Peyer's patch (tissue), 4 donors: ENCODE results near the gene ZC3H15.

Experiments
- POLR2A ChIP-seq, 2 donors: fragments of 450-650 bp; IDR thresholded peaks; one replicate each; pipeline ENCODE4 v1.5.1; 2017; ENCODE audit warnings: antibody characterized with exemption in 2 of 2, mild to moderate bottlenecking in 2 of 2, moderate library complexity in 2 of 2
- TF ChIP-seq, protein P1 (sequence below), 6 experiments: fragments of 450-650 bp in 4 of 6; fragments of 200-600 bp in 2 of 6; sonication (generic) in 1 of 6; IDR thresholded peaks; one replicate each; pipeline ENCODE4 v1.5.1; 2017 to 2019; ENCODE audit warnings: antibody characterized with exemption in 6 of 6, mild to moderate bottlenecking in 3 of 6, moderate library complexity in 1 of 6

DNA sequence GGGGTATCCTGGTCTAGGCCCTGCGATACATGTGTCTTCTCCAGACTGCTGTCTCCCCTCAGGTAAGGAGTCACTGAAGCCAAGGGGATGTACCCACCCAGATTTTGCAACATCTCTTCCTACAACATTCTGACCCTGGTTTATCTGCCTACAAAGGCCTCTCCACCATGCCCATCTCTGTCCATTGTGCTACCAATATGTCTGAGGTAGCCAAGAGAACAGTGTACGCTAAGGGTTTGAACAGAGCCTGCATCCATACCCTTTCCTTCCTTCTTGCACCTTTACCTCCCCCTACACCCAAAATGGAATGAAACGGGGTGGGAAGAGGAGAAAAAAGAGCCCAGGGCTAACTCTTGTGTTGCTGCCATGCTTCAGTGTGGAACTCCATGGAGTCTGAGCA, 11.9 kb downstream of the ZC3H15 start:
- TF ChIP-seq POLR2A (IDR thresholded peaks at IDR 0.05) = no peak
- TF ChIP-seq, protein P1, sequence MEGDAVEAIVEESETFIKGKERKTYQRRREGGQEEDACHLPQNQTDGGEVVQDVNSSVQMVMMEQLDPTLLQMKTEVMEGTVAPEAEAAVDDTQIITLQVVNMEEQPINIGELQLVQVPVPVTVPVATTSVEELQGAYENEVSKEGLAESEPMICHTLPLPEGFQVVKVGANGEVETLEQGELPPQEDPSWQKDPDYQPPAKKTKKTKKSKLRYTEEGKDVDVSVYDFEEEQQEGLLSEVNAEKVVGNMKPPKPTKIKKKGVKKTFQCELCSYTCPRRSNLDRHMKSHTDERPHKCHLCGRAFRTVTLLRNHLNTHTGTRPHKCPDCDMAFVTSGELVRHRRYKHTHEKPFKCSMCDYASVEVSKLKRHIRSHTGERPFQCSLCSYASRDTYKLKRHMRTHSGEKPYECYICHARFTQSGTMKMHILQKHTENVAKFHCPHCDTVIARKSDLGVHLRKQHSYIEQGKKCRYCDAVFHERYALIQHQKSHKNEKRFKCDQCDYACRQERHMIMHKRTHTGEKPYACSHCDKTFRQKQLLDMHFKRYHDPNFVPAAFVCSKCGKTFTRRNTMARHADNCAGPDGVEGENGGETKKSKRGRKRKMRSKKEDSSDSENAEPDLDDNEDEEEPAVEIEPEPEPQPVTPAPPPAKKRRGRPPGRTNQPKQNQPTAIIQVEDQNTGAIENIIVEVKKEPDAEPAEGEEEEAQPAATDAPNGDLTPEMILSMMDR (IDR thresholded peaks at IDR 0.05) = no peak
